SJCRH30 (cell line): ENCODE measurements around the gene CXCL17. TPM values are rescaled to one million over a fixed set of nuclear protein-coding genes. Genes with fewer than 3 reads are reported as not detected.

Experiments used
- DNase-seq, 2 experiments: peaks; one replicate each; pipeline ENCODE4 v3.0.0-alpha.2; 2015 to 2020
- H3K27ac ChIP-seq: fragments of 250-450 bp; sonication (Bioruptor Pico); 2 replicates; pipeline ENCODE4 v1.5.1; 2020; ENCODE audit warnings: mild to moderate bottlenecking, moderate library complexity
- H3K27me3 ChIP-seq: fragments of 250-450 bp; sonication (Bioruptor Pico); 2 replicates; pipeline ENCODE4 v1.5.1; 2020; ENCODE audit warnings: mild to moderate bottlenecking, moderate library complexity
- H3K36me3 ChIP-seq: fragments of 250-450 bp; sonication (Bioruptor Pico); 2 replicates; pipeline ENCODE4 v1.5.1; 2020; ENCODE audit warnings: mild to moderate bottlenecking, moderate library complexity
- H3K4me1 ChIP-seq: fragments of 250-450 bp; sonication (Bioruptor Pico); 2 replicates; pipeline ENCODE4 v1.5.1; 2020; ENCODE audit warnings: mild to moderate bottlenecking, moderate library complexity
- H3K4me3 ChIP-seq: fragments of 250-450 bp; sonication (Bioruptor Pico); 2 replicates; pipeline ENCODE4 v1.5.1; 2020; ENCODE audit warnings: mild to moderate bottlenecking, moderate library complexity
- H3K9me3 ChIP-seq: fragments of 250-450 bp; sonication (Bioruptor Pico); replicated peaks from 2 replicates; pipeline ENCODE4 v1.5.1; 2020; ENCODE audit warnings: mild to moderate bottlenecking, moderate library complexity
- total RNA-seq: library from RNA; depleted of rRNA; stranded (reverse); fragments of >200 nt; shearing (Covaris generic); gene quantifications from 2 replicates; pipeline ENCODE4 v1.2.3, GENCODE V29; 2014

Gene CXCL17
- total RNA-seq, 1 experiment from 2014 or later, result not detected

GRCh38 chr19:42423462-42424344 is 19.0 kb downstream of the CXCL17 start:
- H3K4me3 ChIP-seq, result no peak overlapping the region
- no peaks in the 10 kb centered on the region for H3K9me3 ChIP-seq
- H3K4me1 ChIP-seq, result no peaks in the 10 kb centered on the region
- no peaks in the 10 kb centered on the region for H3K36me3 ChIP-seq
- no peak for DNase-seq
- H3K27me3 ChIP-seq, result no peaks in the 10 kb centered on the region; the same call in 1 of the 2 replicates
- H3K27ac ChIP-seq, result no peak overlapping the region

GRCh38 chr19:42422901-42423461 is 19.8 kb downstream of the CXCL17 start:
- no peaks in the 10 kb centered on the region for H3K36me3 ChIP-seq
- H3K9me3 ChIP-seq, result no peaks in the 10 kb centered on the region
- H3K27me3 ChIP-seq, result no peaks in the 10 kb centered on the region; the same call in 1 of the 2 replicates
- no peak overlapping the region for H3K27ac ChIP-seq
- no peak overlapping the region for H3K4me3 ChIP-seq
- H3K4me1 ChIP-seq, result no peaks in the 10 kb centered on the region
- DNase-seq, result no peak

- no peak overlapping the region for H3K27ac ChIP-seq
- H3K36me3 ChIP-seq, result no peaks in the 10 kb centered on the region
- no peaks in the 10 kb centered on the region for H3K4me1 ChIP-seq
- no peaks in the 10 kb centered on the region for H3K9me3 ChIP-seq
- DNase-seq, result no peak
- H3K27me3 ChIP-seq, result no peaks in the 10 kb centered on the region; the same call in 1 of the 2 replicates
- H3K4me3 ChIP-seq, result no peak overlapping the region
Observed at GRCh38 chr19:42422092-42422900, 20.4 kb downstream of the CXCL17 start.

- Histone ChIP-seq H3K36me3 (no peaks in the 10 kb centered on the region), H3K27ac (no peak overlapping the region)
Observed at GRCh38 chr19:42421591-42422031, 21.1 kb downstream of the CXCL17 start.

GRCh38 chr19:42421101-42421500 is 21.6 kb downstream of the CXCL17 start:
- H3K27me3 ChIP-seq, result no peaks in the 10 kb centered on the region
- H3K27ac ChIP-seq, result no peak overlapping the region
- H3K36me3 ChIP-seq, result no peaks in the 10 kb centered on the region
- no peaks in the 10 kb centered on the region for H3K9me3 ChIP-seq
- DNase-seq, result no peak
- no peak overlapping the region for H3K4me3 ChIP-seq
- no peaks in the 10 kb centered on the region for H3K4me1 ChIP-seq

More at GRCh38 chr19:42421591-42422031, 21.1 kb downstream of the CXCL17 start:
- Histone ChIP-seq H3K4me1 (no peaks in the 10 kb centered on the region), H3K9me3 (no peaks in the 10 kb centered on the region), H3K4me3 (no peak overlapping the region), H3K27me3 (no peaks in the 10 kb centered on the region; the same call in 1 of the 2 replicates)
- no peak for DNase-seq

GRCh38 chr19:42420055-42420544 is 22.6 kb downstream of the CXCL17 start:
- H3K9me3 ChIP-seq, result no peaks in the 10 kb centered on the region
- DNase-seq, result peak in 1 of 2 experiments; percentile 40

GRCh38 chr19:42419309-42419708 is 23.4 kb downstream of the CXCL17 start:
- H3K4me1 ChIP-seq, result no peaks in the 10 kb centered on the region
- H3K27ac ChIP-seq, result no peak overlapping the region
- no peaks in the 10 kb centered on the region for H3K36me3 ChIP-seq
- H3K9me3 ChIP-seq, result no peaks in the 10 kb centered on the region
- H3K4me3 ChIP-seq, result no peak overlapping the region
- no peaks in the 10 kb centered on the region for H3K27me3 ChIP-seq
- DNase-seq, result no peak

More at GRCh38 chr19:42420055-42420544, 22.6 kb downstream of the CXCL17 start:
- no peak overlapping the region for H3K27ac ChIP-seq
- no peaks in the 10 kb centered on the region for H3K27me3 ChIP-seq
- H3K36me3 ChIP-seq, result no peaks in the 10 kb centered on the region
- H3K4me1 ChIP-seq, result no peaks in the 10 kb centered on the region
- no peak overlapping the region for H3K4me3 ChIP-seq

GRCh38 chr19:42412661-42413076 is 30.1 kb downstream of the CXCL17 start:
- H3K4me3 ChIP-seq, result no peak overlapping the region
- no peaks in the 10 kb centered on the region for H3K27me3 ChIP-seq
- no peak overlapping the region for H3K27ac ChIP-seq
- peaks cover 3% of the 10 kb centered on the region; the same call in 1 of the 2 replicates for H3K4me1 ChIP-seq
- DNase-seq, result peak in 1 of 2 experiments; percentile 32
- no peaks in the 10 kb centered on the region for H3K36me3 ChIP-seq
- H3K9me3 ChIP-seq, result no peaks in the 10 kb centered on the region

GRCh38 chr19:42412227-42412626 is 30.5 kb downstream of the CXCL17 start:
- H3K4me3 ChIP-seq, result no peak overlapping the region
- H3K27ac ChIP-seq, result no peak overlapping the region
- no peaks in the 10 kb centered on the region for H3K27me3 ChIP-seq
- peaks cover 3% of the 10 kb centered on the region; the same call in 1 of the 2 replicates for H3K4me1 ChIP-seq
- peak; percentile 73 for DNase-seq
- H3K9me3 ChIP-seq, result no peaks in the 10 kb centered on the region
- no peaks in the 10 kb centered on the region for H3K36me3 ChIP-seq

- Histone ChIP-seq H3K4me1 (peaks cover 3% of the 10 kb centered on the region; the same call in 1 of the 2 replicates), H3K9me3 (no peaks in the 10 kb centered on the region), H3K4me3 (no peak overlapping the region), H3K36me3 (no peaks in the 10 kb centered on the region), H3K27ac (no peak overlapping the region), H3K27me3 (no peaks in the 10 kb centered on the region)
- no peak for DNase-seq
Observed at GRCh38 chr19:42411581-42412178, 31.1 kb downstream of the CXCL17 start.

- Histone ChIP-seq H3K4me1 (peaks cover 3% of the 10 kb centered on the region; the same call in 1 of the 2 replicates), H3K4me3 (no peak overlapping the region), H3K27ac (no peak overlapping the region), H3K27me3 (no peaks in the 10 kb centered on the region), H3K9me3 (no peaks in the 10 kb centered on the region), H3K36me3 (no peaks in the 10 kb centered on the region)
- no peak for DNase-seq
Observed at GRCh38 chr19:42410371-42410770, 32.4 kb downstream of the CXCL17 start.

- no peaks in the 10 kb centered on the region for H3K9me3 ChIP-seq
- H3K4me1 ChIP-seq, result peaks cover 3% of the 10 kb centered on the region; the same call in 1 of the 2 replicates
- H3K4me3 ChIP-seq, result no peak overlapping the region
- H3K36me3 ChIP-seq, result no peaks in the 10 kb centered on the region
- H3K27me3 ChIP-seq, result no peaks in the 10 kb centered on the region
- no peak for DNase-seq
- H3K27ac ChIP-seq, result no peak overlapping the region
Observed at GRCh38 chr19:42409477-42409876, 33.3 kb downstream of the CXCL17 start.

GRCh38 chr19:42407816-42408175 is 35.0 kb downstream of the CXCL17 start:
- Histone ChIP-seq H3K9me3 (no peaks in the 10 kb centered on the region), H3K36me3 (no peaks in the 10 kb centered on the region), H3K27ac (no peak overlapping the region), H3K4me3 (no peak overlapping the region), H3K27me3 (peaks cover 2% of the 10 kb centered on the region), H3K4me1 (peaks cover 3% of the 10 kb centered on the region; the same call in 1 of the 2 replicates)
- DNase-seq, result no peak
